GM19467 (cell line): ENCODE results near the gene SFN.
"Not testable (repeated sequence)": the region's sequence is repeated elsewhere in the genome, so short reads cannot be mapped to it uniquely, and the experiment has no call there.

Experiments used
- ATAC-seq: cut with Tn5 transposase; IDR thresholded peaks from one replicate; pipeline ENCODE4 v1.9.1; 2021; ENCODE audit warnings: mild to moderate bottlenecking, moderate library complexity; ENCODE audit not compliant: unreplicated experiment

SFN gene

DNA sequence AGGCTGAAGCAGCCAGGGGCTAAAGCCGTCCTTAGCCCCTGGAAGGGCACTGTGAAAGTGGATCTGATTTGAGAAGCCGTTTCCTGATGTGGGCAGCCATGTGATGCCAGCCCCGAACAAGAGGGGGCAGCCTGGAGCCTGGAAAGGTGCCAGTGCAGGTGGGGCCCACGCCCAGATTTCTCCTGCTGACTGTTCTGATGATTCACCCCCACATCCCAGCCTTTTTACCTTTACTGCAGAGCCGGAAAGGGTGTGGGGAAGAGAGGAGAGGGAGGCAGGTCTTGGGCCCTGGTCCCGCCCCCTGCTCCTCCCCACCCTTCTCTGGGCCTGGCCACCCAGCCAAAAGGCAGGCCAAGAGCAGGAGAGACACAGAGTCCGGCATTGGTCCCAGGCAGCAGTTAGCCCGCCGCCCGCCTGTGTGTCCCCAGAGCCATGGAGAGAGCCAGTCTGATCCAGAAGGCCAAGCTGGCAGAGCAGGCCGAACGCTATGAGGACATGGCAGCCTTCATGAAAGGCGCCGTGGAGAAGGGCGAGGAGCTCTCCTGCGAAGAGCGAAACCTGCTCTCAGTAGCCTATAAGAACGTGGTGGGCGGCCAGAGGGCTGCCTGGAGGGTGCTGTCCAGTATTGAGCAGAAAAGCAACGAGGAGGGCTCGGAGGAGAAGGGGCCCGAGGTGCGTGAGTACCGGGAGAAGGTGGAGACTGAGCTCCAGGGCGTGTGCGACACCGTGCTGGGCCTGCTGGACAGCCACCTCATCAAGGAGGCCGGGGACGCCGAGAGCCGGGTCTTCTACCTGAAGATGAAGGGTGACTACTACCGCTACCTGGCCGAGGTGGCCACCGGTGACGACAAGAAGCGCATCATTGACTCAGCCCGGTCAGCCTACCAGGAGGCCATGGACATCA lies at the start of gene SFN:
TSS of gene SFN (plus strand) at position 369 of the 904 bp plus-strand sequence. CDS start at position 433, 64 bp downstream.
- no peak for ATAC-seq

GRCh38 chr1:26814377-26814776 lies 48.6 kb upstream of the SFN start:
- no peak for ATAC-seq

- no peak for ATAC-seq
Observed at GRCh38 chr1:26814893-26815292, 48.1 kb upstream of the SFN start.

- peak; percentile 79 for ATAC-seq
Observed at GRCh38 chr1:26820784-26821269, 42.1 kb upstream of the SFN start.

- no peak for ATAC-seq
Observed at GRCh38 chr1:26822737-26823395, 40.1 kb upstream of the SFN start.

DNA sequence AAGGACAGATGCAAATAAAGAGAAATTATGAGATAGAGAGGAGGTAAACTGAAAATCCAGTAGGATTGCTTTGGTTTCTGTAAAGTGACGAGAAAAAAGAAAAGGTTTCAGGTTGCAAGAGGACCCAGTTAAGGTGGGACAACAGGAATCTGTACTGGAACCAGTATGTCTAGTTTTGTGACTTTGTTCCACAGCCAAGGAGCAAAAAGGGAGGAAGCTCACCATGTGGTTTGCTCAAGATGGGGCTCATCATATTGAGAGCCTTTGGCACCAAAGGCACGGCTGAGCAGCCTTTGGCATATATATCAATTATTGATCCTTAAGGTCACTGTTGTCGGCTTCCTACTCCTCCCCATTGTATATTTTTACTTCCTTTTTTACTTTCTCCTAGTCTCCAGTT lies 38.2 kb upstream of the SFN start:
- no peak for ATAC-seq

GRCh38 chr1:26826261-26827105 lies 36.5 kb upstream of the SFN start, which contains the start of gene ZDHHC18:
ZDHHC18 (plus strand) TSS chr1:26826688; CDS start chr1:26826805, 117 bp downstream.
- ATAC-seq = peak; percentile 70

- ATAC-seq = no peak
Observed at GRCh38 chr1:26827106-26827604, 35.8 kb upstream of the SFN start.

DNA sequence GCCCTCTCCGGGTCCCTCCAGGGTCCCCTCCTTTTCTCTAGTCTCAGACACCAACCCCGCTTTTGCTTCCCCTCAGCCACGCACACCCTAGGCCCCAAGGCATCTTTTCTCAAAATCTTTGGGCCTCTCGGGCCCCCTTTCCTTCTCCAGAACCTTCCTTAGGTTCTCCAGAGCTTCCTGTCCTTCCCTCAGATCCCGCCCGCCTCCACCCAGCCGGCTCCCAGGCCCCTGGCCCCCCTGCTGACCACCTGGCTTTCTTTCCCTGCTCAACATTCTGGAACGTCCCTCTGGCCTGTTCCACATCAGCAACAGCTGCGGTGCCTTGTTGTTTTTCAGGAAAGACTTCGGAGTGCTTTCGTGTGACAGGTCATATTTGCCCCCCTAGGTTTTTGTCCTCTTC lies 35.3 kb upstream of the SFN start:
- no peak for ATAC-seq

- ATAC-seq = no peak
Observed at GRCh38 chr1:26828411-26828991, 34.4 kb upstream of the SFN start.

DNA sequence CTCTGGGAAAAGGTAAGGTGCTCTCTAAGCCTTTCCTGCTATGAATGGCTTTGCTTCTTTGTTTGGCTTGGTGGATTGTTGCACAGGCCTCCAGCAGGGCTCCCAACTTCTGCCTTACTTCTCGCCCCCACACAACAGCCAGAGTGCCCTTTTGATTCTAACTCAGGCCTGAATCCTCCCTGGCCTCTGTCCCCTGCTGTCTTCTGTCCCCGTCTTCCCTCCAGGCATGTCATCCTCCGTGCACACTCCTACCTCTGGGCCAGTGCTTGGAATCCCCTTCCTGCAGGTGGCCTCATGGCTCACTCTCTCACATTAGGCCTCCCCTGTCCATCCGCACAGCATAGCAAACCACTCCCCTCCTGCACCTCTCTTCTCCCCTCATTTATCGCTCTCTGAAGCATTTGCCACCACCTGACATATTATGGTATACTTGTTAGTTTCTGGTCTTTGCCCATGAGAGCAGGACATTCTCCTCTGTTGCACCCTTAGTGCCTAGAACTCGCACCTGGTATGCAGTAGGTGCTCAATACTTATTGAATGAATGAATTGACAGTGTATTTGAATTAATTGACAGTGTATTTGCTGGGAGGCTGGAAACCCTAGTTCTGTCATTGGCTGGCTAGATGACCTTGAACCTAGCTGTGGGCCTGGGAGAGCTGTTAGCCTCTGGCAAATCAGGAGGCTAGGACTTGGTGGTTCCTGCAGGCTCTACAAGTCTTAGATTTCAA lies 33.6 kb upstream of the SFN start:
- no peak for ATAC-seq

GRCh38 chr1:26831059-26831458 lies 31.9 kb upstream of the SFN start:
- no peak for ATAC-seq

DNA sequence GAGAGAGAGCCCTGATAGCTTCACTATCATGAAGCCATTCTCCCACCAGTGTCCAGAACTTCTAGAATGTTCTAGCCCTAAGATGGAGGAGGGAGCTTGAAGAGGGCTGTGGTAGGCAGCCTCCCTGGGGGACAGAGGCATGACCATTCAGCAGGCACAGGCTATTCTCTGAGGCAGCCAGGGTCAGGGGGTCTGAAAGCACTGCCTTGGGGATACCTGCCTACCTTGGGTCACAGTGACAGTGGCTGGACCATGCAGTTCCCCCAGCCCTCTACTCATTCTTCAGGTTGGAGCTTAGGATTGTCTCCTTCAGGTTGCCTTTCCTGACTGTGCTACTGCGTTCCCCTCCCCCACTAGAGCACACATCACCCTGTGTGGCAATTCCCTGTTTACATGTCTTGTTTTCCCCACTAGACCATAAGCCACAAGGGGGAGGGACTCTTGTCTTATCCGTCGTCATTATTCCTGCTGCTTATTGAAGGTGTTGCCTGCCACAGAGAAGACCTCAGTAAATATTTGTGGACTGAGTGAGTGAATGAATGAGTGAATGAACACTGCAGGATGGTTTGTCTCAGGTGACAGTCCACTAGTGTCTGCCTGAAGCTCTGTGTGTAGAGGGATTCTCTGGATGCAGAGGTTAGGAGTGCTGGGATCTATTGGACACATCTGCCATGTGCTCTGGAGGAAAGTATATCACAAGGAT lies 31.3 kb upstream of the SFN start:
- ATAC-seq = no peak

DNA sequence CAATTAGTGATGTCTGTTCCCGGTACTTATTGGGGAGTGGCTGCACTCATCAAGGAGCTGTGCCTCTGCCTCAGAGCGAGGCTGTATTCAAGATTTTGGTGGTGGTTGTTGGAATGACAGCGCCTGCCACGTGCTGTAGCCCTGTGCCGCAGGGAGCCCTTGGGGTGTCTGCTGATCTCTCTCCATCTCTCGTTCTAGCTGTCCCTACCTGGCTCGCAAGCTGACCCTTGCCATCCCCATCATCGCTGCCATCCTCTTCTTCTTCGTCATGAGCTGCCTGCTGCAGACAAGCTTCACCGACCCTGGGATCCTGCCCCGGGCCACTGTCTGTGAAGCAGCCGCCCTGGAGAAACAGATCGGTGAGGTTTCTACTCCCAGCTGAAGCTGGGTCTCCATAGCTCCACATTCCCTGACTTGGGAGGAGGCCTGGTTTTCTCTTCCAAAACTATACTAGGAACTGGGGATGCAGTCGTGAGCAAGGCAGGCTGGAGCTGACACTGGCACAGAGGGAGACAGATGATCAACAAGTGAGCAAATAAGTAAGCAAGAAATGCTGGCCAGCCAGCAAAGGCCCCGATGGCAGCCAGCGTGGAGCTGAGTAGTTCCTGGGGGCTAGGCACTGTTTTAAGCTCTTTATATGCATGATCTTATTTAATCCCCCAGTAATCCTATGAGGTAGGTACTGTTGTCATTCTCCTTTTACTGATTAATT lies 30.5 kb upstream of the SFN start:
- no peak for ATAC-seq

DNA sequence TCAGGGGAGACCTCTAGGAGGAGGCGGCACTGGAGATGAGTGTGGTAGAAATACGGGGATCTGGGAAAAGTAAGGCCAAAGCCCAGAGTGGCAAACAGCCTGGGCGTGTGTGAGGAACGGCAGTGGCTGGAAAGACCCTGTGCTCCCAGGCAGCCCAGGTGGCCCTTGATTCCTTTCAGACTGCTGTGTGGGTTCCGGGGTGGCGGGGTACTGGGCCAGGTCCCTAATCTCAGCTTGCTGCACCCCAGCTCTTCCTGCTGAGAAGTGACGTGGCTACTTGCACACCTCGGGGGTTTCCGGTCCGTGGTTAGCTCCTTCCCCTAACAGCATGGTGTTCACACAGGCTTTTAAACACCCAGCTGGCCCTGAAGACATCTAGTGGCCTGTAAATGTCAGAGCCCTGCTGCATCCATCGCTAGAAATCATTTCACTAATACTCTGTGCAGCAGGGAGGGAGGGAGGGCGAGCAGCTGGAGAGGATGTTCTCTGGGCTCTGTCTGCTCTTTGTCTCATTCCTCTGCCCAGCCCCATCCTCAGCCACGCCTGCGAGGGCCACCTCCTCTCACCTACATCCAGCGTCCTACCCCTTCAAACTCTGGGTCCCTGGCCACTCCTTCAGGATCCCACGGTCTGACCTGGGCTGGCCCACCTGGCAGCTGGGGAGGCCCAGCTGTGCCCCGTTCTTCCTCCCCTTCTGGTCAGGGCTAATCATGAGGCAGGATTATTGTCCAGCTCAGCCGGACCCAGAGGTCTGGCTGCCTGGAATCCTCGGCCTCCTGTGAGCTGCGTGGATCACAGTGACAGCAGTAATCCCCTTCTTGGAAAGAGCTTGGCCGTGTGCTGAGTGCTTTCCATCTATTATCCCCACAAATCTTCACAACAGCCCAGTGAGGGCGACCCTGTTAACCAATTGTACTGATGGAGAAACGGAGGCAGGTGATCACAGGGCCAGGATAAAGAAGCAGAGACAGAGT lies 29.2 kb upstream of the SFN start:
- ATAC-seq = peak; percentile 78

GRCh38 chr1:26837665-26838064 lies 25.3 kb upstream of the SFN start:
- not testable (repeated sequence) for ATAC-seq
